ENCODE results near the gene PRSS21. TPM values are rescaled to one million over a fixed set of nuclear protein-coding genes. Genes with fewer than 3 reads are reported as not detected.

Gene PRSS21
- total and polyA plus RNA-seq, 5 experiments from 2014 or later: 1.5 to 14.7 (median 2.9) TPM

DNA sequence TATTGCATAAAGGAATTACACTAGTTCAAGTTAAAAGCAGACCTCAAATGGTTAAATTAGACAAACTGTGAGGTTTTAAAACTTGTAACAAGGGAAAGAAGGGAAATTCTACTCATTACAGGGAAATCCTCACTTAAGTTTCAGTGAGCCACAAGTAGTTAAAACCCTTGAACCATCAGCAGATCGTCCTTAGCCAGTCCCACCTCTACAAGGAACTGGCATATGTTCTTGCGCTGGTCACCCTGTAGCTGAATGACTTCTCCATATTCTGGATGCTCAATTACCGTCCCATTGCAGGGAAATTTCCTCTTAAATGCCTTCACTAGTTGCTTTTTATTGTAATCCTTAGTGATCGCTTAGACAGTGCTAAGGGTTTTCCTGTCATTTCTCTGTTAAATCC, 5.5 kb downstream of the PRSS21 start:
- no peak for ATAC-seq
- Mint-ChIP-seq H3K4me1 (peaks cover 0 to 4% (median 0%) of the 10 kb centered on the region in 4 donors), H3K9me3 (no peaks in the 10 kb centered on the region), H3K27me3 (peaks cover 0 to 2% (median 0%) of the 10 kb centered on the region in 5 donors), H3K36me3 (no peaks in the 10 kb centered on the region), H3K27ac (no peak overlapping the region), H3K4me3 (no peak overlapping the region)
- DNase-seq: no peak
- POLR2A ChIA-PET: no interaction called here

GRCh38 chr16:2824626-2825025, 7.6 kb downstream of the PRSS21 start:
- no peaks in the 10 kb centered on the region for H3K4me1 Mint-ChIP-seq
- H3K36me3 Mint-ChIP-seq: no peaks in the 10 kb centered on the region
- POLR2A ChIA-PET: no interaction called here
- ATAC-seq (no peak), DNase-seq (no peak)
- peaks cover 0 to 4% (median 0%) of the 10 kb centered on the region in 5 donors for H3K27me3 Mint-ChIP-seq
- no peak overlapping the region for H3K27ac Mint-ChIP-seq
- no peaks in the 10 kb centered on the region for H3K9me3 Mint-ChIP-seq
- H3K4me3 Mint-ChIP-seq: no peak overlapping the region

DNA sequence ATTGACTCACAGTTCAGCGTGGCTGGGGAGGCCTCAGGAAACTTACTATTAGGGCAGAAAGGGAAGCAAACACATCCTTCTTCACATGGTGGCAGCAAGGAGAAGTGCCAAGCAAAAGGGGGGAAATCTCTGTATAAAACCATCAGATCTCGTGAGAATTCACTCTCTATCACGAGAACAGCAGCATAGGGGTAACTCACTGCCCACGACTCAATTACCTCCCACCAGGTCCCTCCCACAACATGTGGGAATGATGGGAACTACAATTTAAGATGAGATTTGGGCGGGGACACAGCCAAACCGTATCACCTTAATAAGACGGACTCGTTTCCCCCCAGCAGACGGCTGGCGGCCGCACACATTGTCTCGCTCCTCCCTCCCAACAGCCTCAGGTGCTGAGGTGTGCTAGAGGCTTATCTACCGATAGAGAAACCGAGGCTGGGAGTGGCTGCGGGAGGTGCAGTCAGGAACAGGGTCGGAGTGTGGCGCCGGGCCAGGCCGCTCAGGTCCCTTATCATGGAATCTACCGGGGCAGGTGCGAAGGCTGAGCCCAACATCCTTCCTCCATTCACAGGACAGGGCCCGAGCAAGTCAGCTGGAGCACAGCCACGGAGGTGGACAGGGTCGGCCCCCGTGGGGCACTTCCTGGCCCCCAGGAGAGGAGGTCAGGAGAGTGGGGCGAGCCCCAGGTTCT, 8.2 kb downstream of the PRSS21 start:
- H3K36me3 Mint-ChIP-seq: no peaks in the 10 kb centered on the region
- DNase-seq (no peak), ATAC-seq (no peak)
- H3K27ac Mint-ChIP-seq: no peak overlapping the region
- no peaks in the 10 kb centered on the region for H3K9me3 Mint-ChIP-seq
- H3K4me1 Mint-ChIP-seq: no peaks in the 10 kb centered on the region
- H3K4me3 Mint-ChIP-seq: no peak overlapping the region
- peaks cover 0 to 4% (median 0%) of the 10 kb centered on the region in 5 donors for H3K27me3 Mint-ChIP-seq
- POLR2A ChIA-PET: no interaction called here

GRCh38 chr16:2825906-2826305, 8.9 kb downstream of the PRSS21 start:
- Mint-ChIP-seq H3K9me3 (no peaks in the 10 kb centered on the region), H3K4me3 (no peak overlapping the region), H3K36me3 (no peaks in the 10 kb centered on the region), H3K27ac (no peak overlapping the region), H3K4me1 (peaks cover 0 to 1% (median under 1%) of the 10 kb centered on the region in 4 donors), H3K27me3 (peaks cover 0 to 5% (median 3%) of the 10 kb centered on the region in 5 donors)
- DNase-seq (no peak), ATAC-seq (no peak)
- POLR2A ChIA-PET: no interaction called here

DNA sequence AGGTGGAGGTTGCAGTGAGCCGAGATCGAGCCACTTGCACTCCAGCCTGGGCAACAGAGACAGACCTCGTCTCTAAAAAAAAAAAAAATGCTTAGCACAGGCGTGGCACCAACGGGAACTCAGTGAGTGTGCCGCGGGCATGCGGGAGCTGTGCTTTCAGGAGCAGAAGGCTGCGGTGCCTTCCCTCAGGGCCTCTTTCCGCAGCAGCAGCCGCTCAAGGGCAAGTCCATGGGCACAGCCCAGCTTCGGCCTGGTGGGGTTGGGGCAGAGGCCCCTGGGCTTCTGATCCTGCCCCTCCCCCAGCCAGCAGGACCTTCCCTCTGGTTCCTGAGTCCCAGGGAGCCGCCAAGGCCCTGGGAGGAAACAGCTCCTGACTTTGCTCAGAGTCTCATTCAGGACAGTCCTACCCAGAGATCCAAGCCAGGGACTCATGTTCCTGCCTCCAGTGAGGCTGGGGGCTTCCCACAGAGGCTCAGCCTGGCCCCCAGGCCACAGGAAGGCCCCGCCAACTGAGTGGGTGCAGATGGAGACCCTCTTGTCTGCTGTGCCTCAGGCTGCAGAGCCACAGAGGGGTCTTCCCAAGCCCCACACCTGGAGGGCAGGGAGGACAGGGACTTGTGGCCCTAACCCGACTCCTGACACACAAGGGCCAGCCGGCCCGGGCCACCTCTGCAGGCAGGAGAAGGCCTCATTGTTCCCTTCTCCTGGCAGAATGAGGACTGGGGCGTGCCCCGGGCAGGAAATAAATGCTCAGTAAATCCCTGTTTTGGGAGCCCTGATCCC, 9.7 kb downstream of the PRSS21 start:
- H3K27ac Mint-ChIP-seq: no peak overlapping the region
- H3K4me3 Mint-ChIP-seq: no peak overlapping the region
- no peak for ATAC-seq
- peaks cover 0 to 9% (median 5%) of the 10 kb centered on the region in 5 donors for H3K27me3 Mint-ChIP-seq
- H3K4me1 Mint-ChIP-seq: peaks cover 0 to 3% (median 1%) of the 10 kb centered on the region in 4 donors
- H3K9me3 Mint-ChIP-seq: no peaks in the 10 kb centered on the region
- POLR2A ChIA-PET: no interaction called here
- no peaks in the 10 kb centered on the region for H3K36me3 Mint-ChIP-seq
- DNase-seq: no peak

DNA sequence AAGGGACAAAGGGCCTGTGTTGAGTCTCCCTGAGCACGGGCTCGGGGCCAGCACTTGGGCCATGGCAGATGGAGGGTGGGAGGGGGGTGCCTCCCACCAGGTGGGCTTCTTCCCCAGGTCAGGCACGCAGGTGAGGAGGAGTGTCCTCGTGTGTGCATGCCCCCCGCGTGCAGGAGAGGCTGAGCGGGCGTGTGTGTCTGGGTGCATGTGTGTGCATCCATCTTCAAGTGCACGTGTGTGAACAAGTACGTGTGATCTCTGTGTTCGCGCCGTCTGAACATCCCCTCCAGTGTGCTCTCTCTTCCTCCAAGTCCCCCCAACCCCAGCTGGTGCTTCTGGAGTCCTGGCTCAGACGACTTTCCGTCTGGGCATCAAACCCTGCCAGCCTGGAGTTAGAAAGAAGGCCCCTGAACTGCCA, 10.3 kb downstream of the PRSS21 start:
- POLR2A ChIA-PET: no interaction called here
- DNase-seq (no peak), ATAC-seq (no peak)
- no peaks in the 10 kb centered on the region for H3K36me3 Mint-ChIP-seq
- H3K9me3 Mint-ChIP-seq: no peaks in the 10 kb centered on the region
- H3K27ac Mint-ChIP-seq: no peak overlapping the region
- H3K4me1 Mint-ChIP-seq: peaks cover 0 to 3% (median 1%) of the 10 kb centered on the region in 4 donors
- H3K27me3 Mint-ChIP-seq: peaks cover 0 to 9% (median 5%) of the 10 kb centered on the region in 5 donors
- no peak overlapping the region for H3K4me3 Mint-ChIP-seq

- H3K27ac Mint-ChIP-seq: peak overlapping the region in 2 of 10 donors; percentile 48 to 59
- POLR2A ChIA-PET: no interaction called here
- peaks cover 0 to 6% (median 1%) of the 10 kb centered on the region in 4 donors for H3K4me1 Mint-ChIP-seq
- no peak overlapping the region for H3K4me3 Mint-ChIP-seq
- H3K27me3 Mint-ChIP-seq: peaks cover 0 to 14% (median 9%) of the 10 kb centered on the region in 5 donors
- no peaks in the 10 kb centered on the region for H3K9me3 Mint-ChIP-seq
- no peaks in the 10 kb centered on the region for H3K36me3 Mint-ChIP-seq
- DNase-seq: no peak
- ATAC-seq: no peak
Observed at GRCh38 chr16:2827831-2828520, 10.9 kb downstream of the PRSS21 start.

DNA sequence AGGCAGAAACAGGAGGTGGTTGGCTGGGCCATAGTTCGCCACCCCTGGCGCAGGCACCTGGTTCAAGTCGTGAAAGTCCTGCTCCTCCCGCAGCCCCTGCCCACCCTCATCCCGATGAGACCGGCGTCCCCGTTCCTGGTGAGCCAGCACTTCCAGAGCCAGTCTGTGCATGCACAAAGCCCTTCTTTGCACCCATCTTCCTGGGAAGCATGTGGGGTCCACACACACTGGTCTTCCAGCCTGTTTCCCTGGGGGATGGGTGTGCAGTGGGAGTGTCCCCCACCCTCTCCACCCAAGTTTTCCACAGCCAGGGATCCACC, 11.4 kb downstream of the PRSS21 start:
- Mint-ChIP-seq H3K27me3 (peaks cover 0 to 14% (median 9%) of the 10 kb centered on the region in 5 donors), H3K4me3 (no peak overlapping the region), H3K9me3 (no peaks in the 10 kb centered on the region), H3K4me1 (peaks cover 0 to 6% (median 1%) of the 10 kb centered on the region in 4 donors), H3K36me3 (no peaks in the 10 kb centered on the region), H3K27ac (no peak overlapping the region)
- POLR2A ChIA-PET: no interaction called here
- ATAC-seq: no peak
- DNase-seq: no peak

DNA sequence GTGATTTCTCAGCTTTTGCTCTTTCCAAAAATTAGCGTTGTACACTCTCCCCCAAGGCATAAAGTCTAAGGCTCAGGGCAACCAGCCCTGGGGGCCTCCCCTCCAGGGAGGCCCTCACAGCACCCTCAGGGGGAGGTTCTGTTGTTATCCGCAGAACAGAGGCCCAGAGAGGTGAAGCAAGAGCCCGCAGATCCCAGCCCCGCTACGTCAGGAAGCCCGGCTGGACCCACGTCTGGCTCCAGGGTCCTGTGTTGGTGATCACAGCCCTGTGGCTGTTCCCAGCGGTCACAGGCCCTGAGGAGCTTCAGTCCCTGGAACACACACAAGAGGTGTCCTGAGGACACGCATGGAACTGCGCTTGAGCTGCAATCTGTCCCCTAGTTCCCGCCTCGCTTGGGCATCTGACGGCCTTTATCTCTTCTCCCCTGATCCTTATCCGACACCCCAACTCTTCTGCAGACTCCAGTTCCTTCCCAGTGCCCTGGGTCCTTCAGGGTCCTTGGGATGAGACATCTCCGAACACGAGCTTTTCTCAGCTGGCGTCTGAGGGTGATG, 11.9 kb downstream of the PRSS21 start:
- peaks cover 0 to 14% (median 9%) of the 10 kb centered on the region in 5 donors for H3K27me3 Mint-ChIP-seq
- POLR2A ChIA-PET: no interaction called here
- peaks cover 0 to 6% (median 1%) of the 10 kb centered on the region in 4 donors for H3K4me1 Mint-ChIP-seq
- no peak overlapping the region for H3K27ac Mint-ChIP-seq
- H3K4me3 Mint-ChIP-seq: no peak overlapping the region
- H3K36me3 Mint-ChIP-seq: no peaks in the 10 kb centered on the region
- DNase-seq (no peak), ATAC-seq (no peak)
- no peaks in the 10 kb centered on the region for H3K9me3 Mint-ChIP-seq

DNA sequence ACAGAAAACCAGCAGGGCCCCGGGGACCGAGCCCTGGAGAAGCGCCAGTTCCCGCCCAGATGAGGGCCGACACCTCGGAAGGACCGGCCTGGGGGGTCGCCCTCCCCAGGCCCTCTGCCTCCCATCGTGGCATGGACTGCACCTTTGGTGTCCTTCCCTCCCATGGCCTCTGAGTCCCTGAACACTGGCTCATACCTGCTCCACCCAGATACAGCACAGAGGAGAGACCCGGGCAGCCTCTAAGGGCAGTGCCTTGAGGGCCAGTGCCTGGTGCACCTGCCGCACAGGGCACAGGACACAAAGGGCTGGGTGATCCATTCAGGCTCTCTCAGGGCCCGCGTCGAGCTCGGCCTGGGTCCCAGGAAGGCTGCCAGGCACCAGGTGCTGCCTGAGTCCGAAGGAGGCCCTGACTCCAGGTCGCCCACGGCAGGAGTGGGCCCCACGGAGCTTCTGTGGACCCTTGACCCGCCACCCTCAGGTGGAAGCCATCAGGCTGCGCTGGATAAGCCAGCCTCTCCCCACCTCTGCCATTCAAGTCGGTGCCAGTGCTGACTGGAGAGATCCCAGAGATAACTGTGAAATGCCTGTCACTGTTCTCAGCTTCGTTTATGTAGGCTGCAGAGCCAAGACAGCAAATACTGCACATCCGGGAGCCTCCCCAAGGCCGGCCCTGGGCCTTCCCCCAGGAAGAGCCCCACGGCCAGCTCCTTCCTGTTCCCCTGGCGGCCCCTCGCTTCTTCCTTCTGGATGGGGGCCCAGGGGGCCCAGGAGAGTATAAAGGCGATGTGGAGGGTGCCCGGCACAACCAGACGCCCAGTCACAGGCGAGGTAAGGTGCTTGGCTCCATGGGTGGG, 12.7 kb downstream of the PRSS21 start, which contains the start of gene ZG16B:
ZG16B (plus strand) TSS at position 803 of the 854 bp plus-strand sequence. CDS start 139 bp downstream, outside the sequence.
- Mint-ChIP-seq H3K27ac (no peak within 1 kb of the TSS), H3K9me3 (no peaks in the 10 kb centered on the region), H3K36me3 (no peaks in the 10 kb centered on the region), H3K27me3 (peaks cover 0 to 14% (median 9%) of the 10 kb centered on the region in 5 donors), H3K4me3 (no peak within 1 kb of the TSS), H3K4me1 (peaks cover 0 to 6% (median 1%) of the 10 kb centered on the region in 4 donors)
- DNase-seq (no peak), ATAC-seq (no peak)
- POLR2A ChIA-PET: no interaction called here

DNA sequence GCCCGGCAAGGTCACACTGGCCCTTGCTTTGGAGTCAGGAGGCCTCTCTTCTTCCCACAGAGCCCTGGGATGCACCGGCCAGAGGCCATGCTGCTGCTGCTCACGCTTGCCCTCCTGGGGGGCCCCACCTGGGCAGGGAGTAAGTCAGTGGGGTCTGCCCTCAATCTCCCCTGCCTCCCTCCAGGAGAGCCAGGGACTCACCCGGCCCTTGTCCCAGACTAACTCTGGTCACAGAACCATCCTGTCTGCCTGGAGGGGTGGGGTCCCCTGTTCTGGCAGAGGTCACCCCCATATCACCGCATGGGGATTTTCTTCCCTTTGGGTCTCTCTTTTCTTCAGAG, 13.3 kb downstream of the PRSS21 start:
- no peak for ATAC-seq
- H3K4me1 Mint-ChIP-seq: peaks cover 0 to 6% (median 1%) of the 10 kb centered on the region in 4 donors
- no peak overlapping the region for H3K27ac Mint-ChIP-seq
- DNase-seq: no peak
- H3K4me3 Mint-ChIP-seq: no peak overlapping the region
- H3K36me3 Mint-ChIP-seq: no peaks in the 10 kb centered on the region
- POLR2A ChIA-PET: no interaction called here
- no peaks in the 10 kb centered on the region for H3K9me3 Mint-ChIP-seq
- peaks cover 0 to 14% (median 9%) of the 10 kb centered on the region in 5 donors for H3K27me3 Mint-ChIP-seq

- Mint-ChIP-seq H3K4me1 (peaks cover 0 to 6% (median 1%) of the 10 kb centered on the region in 4 donors), H3K4me3 (no peak overlapping the region), H3K27ac (no peak overlapping the region), H3K36me3 (no peaks in the 10 kb centered on the region), H3K27me3 (peaks cover 0 to 14% (median 9%) of the 10 kb centered on the region in 5 donors), H3K9me3 (no peaks in the 10 kb centered on the region)
- POLR2A ChIA-PET: interaction anchor here (0.6 kb wide), 1 partner anchor 44 kb away, joined by 3 read pairs; no protein-coding TSS in a partner anchor
- no peak for ATAC-seq
- no peak for DNase-seq
Observed at GRCh38 chr16:2831203-2831602, 14.2 kb downstream of the PRSS21 start.
